MM.1S (cell line): ENCODE data around the gene CCHCR1.

Source experiments
- DNase-seq: peaks from one replicate; pipeline ENCODE4 v3.0.0-alpha.2; 2015
- H2AFZ ChIP-seq: fragments of 300-600 bp; sonication (generic); 2 replicates; pipeline ENCODE4 v1.6.0; 2016; ENCODE audit warnings: antibody characterized with exemption, low read length
- H3F3A ChIP-seq: fragments of 300-600 bp; sonication (generic); 2 replicates; pipeline ENCODE4 v1.6.1; 2016; ENCODE audit warnings: mild to moderate bottlenecking, antibody characterized with exemption, low read length, moderate library complexity, mixed read lengths; ENCODE audit not compliant: insufficient read depth
- H3K27ac ChIP-seq: fragments of 300-600 bp; sonication (generic); 2 replicates; pipeline ENCODE4 v1.5.1; 2016; ENCODE audit warnings: mild to moderate bottlenecking, low read length
- H3K27me3 ChIP-seq: fragments of 300-600 bp; sonication (generic); replicated peaks from 2 replicates; pipeline ENCODE4 v1.6.0; 2016; ENCODE audit warnings: low read length; ENCODE audit not compliant: insufficient read depth
- H3K36me3 ChIP-seq: fragments of 300-600 bp; sonication (generic); replicated peaks from 2 replicates; pipeline ENCODE4 v1.6.1; 2016; ENCODE audit warnings: mild to moderate bottlenecking, low read length, mixed read lengths; ENCODE audit not compliant: insufficient read depth
- H3K4me1 ChIP-seq: fragments of 300-600 bp; sonication (generic); 2 replicates; pipeline ENCODE4 v1.6.1; 2016; ENCODE audit warnings: low read length, mixed read lengths
- H3K4me2 ChIP-seq: fragments of 300-600 bp; sonication (generic); 2 replicates; pipeline ENCODE4 v1.6.0; 2016; ENCODE audit warnings: low read depth, low read length
- H3K4me3 ChIP-seq: fragments of 300-600 bp; sonication (generic); 2 replicates; pipeline ENCODE4 v1.5.1; 2016; ENCODE audit warnings: low read length, mixed read lengths
- H3K79me2 ChIP-seq: fragments of 300-600 bp; sonication (generic); 2 replicates; pipeline ENCODE4 v1.6.1; 2016; ENCODE audit warnings: mixed run types, low read length, mixed read lengths
- H3K9ac ChIP-seq: fragments of 300-600 bp; sonication (generic); 2 replicates; pipeline ENCODE4 v1.6.1; 2016; ENCODE audit warnings: low read length, mixed read lengths
- H3K9me2 ChIP-seq: fragments of 300-600 bp; sonication (generic); replicated peaks from 2 replicates; pipeline ENCODE4 v1.6.1; 2016; ENCODE audit warnings: mild to moderate bottlenecking, low read length, mixed read lengths; ENCODE audit not compliant: insufficient read depth
- H3K9me3 ChIP-seq: fragments of 300-600 bp; sonication (generic); replicated peaks from 2 replicates; pipeline ENCODE4 v1.6.1; 2016; ENCODE audit warnings: mild to moderate bottlenecking, low read length, mixed read lengths; ENCODE audit not compliant: insufficient read depth
- H4K20me1 ChIP-seq: fragments of 300-600 bp; sonication (generic); 2 replicates; pipeline ENCODE4 v1.6.1; 2016; ENCODE audit warnings: mild to moderate bottlenecking, low read length, moderate library complexity, mixed read lengths; ENCODE audit not compliant: insufficient read depth
- EZH2 ChIP-seq: fragments of 300-600 bp; sonication (generic); optimal IDR thresholded peaks from 2 replicates; pipeline ENCODE3; 2017; ENCODE audit warnings: low read depth, mild to moderate bottlenecking, antibody characterized with exemption, low read length, mixed read lengths
- EZH2phosphoT487 ChIP-seq: fragments of 300-600 bp; sonication (generic); IDR thresholded peaks from 2 replicates; pipeline ENCODE4 v1.6.1; 2018; ENCODE audit warnings: antibody characterized with exemption, low read length
- TF ChIP-seq, protein P1 (sequence below): fragments of 300-600 bp; sonication (generic); IDR thresholded peaks from 2 replicates; pipeline ENCODE4 v1.5.1; 2016; ENCODE audit warnings: antibody characterized with exemption, low read length, mixed read lengths

The CCHCR1 gene

GRCh38 chr6:31143148-31143547, 14.5 kb downstream of the CCHCR1 start:
- no peaks in the 10 kb centered on the region for H3K9me2 ChIP-seq
- H3K9ac ChIP-seq = no peak overlapping the region
- H3K4me3 ChIP-seq = no peak overlapping the region
- H3K79me2 ChIP-seq = no peaks in the 10 kb centered on the region
- H3K27me3 ChIP-seq = peaks cover 5% of the 10 kb centered on the region; the same call in 1 of the 2 replicates
- H3K4me2 ChIP-seq = no peak overlapping the region
- no peaks in the 10 kb centered on the region for H4K20me1 ChIP-seq
- H2AFZ ChIP-seq = no peak overlapping the region
- H3K4me1 ChIP-seq = no peaks in the 10 kb centered on the region
- no peak overlapping the region for H3K27ac ChIP-seq
- H3K36me3 ChIP-seq = no peaks in the 10 kb centered on the region
- H3K9me3 ChIP-seq = no peaks in the 10 kb centered on the region
- H3F3A ChIP-seq = no peaks in the 10 kb centered on the region
- no peak for DNase-seq
- TF ChIP-seq EZH2 = no peak
- no peak for TF ChIP-seq EZH2phosphoT487
- TF ChIP-seq, protein P1, sequence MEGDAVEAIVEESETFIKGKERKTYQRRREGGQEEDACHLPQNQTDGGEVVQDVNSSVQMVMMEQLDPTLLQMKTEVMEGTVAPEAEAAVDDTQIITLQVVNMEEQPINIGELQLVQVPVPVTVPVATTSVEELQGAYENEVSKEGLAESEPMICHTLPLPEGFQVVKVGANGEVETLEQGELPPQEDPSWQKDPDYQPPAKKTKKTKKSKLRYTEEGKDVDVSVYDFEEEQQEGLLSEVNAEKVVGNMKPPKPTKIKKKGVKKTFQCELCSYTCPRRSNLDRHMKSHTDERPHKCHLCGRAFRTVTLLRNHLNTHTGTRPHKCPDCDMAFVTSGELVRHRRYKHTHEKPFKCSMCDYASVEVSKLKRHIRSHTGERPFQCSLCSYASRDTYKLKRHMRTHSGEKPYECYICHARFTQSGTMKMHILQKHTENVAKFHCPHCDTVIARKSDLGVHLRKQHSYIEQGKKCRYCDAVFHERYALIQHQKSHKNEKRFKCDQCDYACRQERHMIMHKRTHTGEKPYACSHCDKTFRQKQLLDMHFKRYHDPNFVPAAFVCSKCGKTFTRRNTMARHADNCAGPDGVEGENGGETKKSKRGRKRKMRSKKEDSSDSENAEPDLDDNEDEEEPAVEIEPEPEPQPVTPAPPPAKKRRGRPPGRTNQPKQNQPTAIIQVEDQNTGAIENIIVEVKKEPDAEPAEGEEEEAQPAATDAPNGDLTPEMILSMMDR = no peak

DNA sequence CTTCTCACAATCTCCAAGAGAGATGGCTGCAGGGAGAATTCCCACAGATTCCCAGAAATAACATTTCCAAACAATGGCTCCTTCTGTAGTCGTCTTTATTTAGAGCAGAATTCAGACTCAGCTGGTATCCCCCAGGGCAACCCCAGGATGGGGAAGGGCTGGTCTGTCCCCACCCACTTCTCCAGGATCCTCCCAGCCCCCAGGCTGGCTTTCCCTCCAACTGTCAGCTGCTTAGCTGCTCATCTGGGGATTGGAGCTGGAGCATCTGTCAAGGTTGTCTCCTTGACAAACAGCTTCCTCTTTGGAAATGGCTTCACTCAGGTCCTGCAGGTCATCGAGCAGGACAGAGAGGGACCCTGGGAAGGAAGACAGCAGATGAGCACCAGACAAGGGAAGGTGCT, 15.2 kb downstream of the CCHCR1 start:
- Histone ChIP-seq H3K9ac (no peak overlapping the region), H3K27ac (no peak overlapping the region), H3K9me2 (no peaks in the 10 kb centered on the region), H3K4me2 (no peak overlapping the region), H4K20me1 (no peaks in the 10 kb centered on the region), H3K9me3 (no peaks in the 10 kb centered on the region), H3K4me1 (no peaks in the 10 kb centered on the region), H3F3A (no peaks in the 10 kb centered on the region), H3K79me2 (no peaks in the 10 kb centered on the region), H3K27me3 (peaks cover 5% of the 10 kb centered on the region; the same call in 1 of the 2 replicates), H2AFZ (no peak overlapping the region), H3K36me3 (no peaks in the 10 kb centered on the region), H3K4me3 (no peak overlapping the region)
- TF ChIP-seq, protein P1 = no peak
- no peak for TF ChIP-seq EZH2
- TF ChIP-seq EZH2phosphoT487 = no peak
- DNase-seq = no peak

DNA sequence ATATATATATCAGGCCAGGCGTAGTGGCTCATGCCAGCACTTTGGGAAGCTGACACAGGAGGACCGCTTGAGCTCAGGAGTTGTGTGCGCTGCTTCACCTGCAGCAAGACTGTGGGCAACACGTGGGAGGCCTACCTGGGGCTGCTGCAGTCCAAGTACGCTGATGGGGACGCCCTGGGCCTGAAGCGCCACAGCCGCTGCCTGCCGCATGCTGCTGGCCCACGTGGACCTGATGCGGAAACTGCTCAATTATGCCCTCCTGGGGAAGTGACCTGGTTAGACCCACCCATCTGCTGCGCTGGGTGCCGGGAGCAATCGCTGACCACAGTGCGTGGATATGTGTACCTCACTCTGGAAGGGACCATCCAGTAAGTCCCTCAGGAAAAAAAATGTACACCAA, 17.0 kb downstream of the CCHCR1 start:
- no peaks in the 10 kb centered on the region for H3F3A ChIP-seq
- H3K79me2 ChIP-seq = no peaks in the 10 kb centered on the region
- TF ChIP-seq, protein P1 = no peak
- no peak for TF ChIP-seq EZH2phosphoT487
- no peak for TF ChIP-seq EZH2
- no peak overlapping the region for H2AFZ ChIP-seq
- no peak overlapping the region for H3K4me3 ChIP-seq
- no peak overlapping the region for H3K9ac ChIP-seq
- H3K4me1 ChIP-seq = no peaks in the 10 kb centered on the region
- no peaks in the 10 kb centered on the region for H3K36me3 ChIP-seq
- no peaks in the 10 kb centered on the region for H3K9me3 ChIP-seq
- H3K9me2 ChIP-seq = no peaks in the 10 kb centered on the region
- no peak for DNase-seq
- H3K27ac ChIP-seq = no peak overlapping the region
- no peaks in the 10 kb centered on the region for H4K20me1 ChIP-seq
- H3K27me3 ChIP-seq = peaks cover 5% of the 10 kb centered on the region; the same call in 1 of the 2 replicates
- H3K4me2 ChIP-seq = no peak overlapping the region
